Stomach smooth muscle (tissue), 2 donors: Measurements from ENCODE around the gene TBC1D8.

Source experiments
- H3K27ac ChIP-seq: one replicate; pipeline ENCODE4 v1.7.0; 2013; ENCODE audit warnings: mild to moderate bottlenecking, low read length, inconsistent platforms
- H3K27me3 ChIP-seq, 2 donors: one replicate each; pipeline ENCODE4 v1.7.0; 2013; ENCODE audit warnings: low read length in 2 of 2; ENCODE audit not compliant: insufficient read depth in 2 of 2, control insufficient read depth in 1 of 2
- H3K36me3 ChIP-seq, 2 donors: one replicate each; pipeline ENCODE4 v1.7.0; 2013; ENCODE audit warnings: low read length in 2 of 2; ENCODE audit not compliant: control insufficient read depth in 2 of 2, insufficient read depth in 2 of 2
- H3K4me1 ChIP-seq: one replicate; pipeline ENCODE4 v1.7.0; 2013; ENCODE audit warnings: low read length; ENCODE audit not compliant: control insufficient read depth, insufficient read depth
- H3K4me3 ChIP-seq, 2 donors: one replicate each; pipeline ENCODE4 v1.7.0; 2013; ENCODE audit warnings: low read length in 2 of 2
- H3K9ac ChIP-seq, 2 donors: one replicate each; pipeline ENCODE4 v1.7.0; 2013; ENCODE audit warnings: low read length in 2 of 2, mild to moderate bottlenecking in 1 of 2
- H3K9me3 ChIP-seq, 2 donors: one replicate each; pipeline ENCODE4 v1.7.0; 2013; ENCODE audit warnings: low read length in 2 of 2; ENCODE audit not compliant: control insufficient read depth in 2 of 2
- donor health status: healthy.
- donor health status: Pancreatic carcinoma.

Gene TBC1D8

DNA sequence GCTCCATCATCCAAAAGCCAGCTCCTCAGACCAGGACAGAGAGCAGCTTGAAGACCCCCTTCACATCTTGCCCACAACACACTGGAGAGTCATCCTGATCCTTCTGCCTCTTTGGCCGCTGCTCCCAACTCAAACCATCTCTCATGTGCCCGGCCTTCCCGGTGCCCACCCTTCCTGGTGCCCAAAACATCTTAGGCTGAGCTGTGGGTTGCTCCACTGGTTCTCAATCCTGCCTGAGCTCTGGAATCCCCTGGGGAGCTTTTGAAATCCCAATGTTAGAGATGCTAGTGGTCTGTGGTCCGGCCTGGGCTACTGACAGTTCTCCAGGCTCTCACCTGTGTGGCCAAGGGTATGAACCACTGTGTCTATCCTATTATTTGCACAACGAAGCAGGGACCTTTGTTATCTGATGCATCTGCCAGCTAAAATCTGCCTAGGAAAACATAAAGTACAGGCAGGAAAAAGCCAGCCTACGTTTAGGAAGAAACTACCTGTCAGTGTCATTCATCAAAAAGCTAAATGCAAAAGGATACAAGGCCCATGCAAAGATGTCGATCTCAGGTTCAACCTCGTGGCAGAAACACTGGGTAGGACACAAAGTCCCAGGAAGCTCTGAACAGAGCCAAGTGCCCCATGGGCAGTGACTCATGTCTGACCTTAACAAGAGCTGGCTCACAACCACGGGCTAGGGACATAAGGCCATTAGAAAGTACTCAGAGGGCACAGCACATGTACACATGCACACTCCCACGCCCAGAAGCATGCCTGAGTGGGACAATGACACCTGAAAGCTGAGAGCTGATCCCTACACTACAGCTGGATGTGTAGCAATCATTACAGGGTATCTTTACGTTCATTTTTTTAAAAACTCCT is 30.8 kb downstream of the TBC1D8 start:
- Histone ChIP-seq H3K36me3 (no peaks in the 10 kb centered on the region), H3K9ac (no peak overlapping the region), H3K4me1 (peaks cover 47% of the 10 kb centered on the region), H3K27ac (peak overlapping the region; percentile 18), H3K9me3 (no peaks in the 10 kb centered on the region), H3K27me3 (no peaks in the 10 kb centered on the region), H3K4me3 (peak overlapping the region in 1 of 2 donors; percentile 47)

DNA sequence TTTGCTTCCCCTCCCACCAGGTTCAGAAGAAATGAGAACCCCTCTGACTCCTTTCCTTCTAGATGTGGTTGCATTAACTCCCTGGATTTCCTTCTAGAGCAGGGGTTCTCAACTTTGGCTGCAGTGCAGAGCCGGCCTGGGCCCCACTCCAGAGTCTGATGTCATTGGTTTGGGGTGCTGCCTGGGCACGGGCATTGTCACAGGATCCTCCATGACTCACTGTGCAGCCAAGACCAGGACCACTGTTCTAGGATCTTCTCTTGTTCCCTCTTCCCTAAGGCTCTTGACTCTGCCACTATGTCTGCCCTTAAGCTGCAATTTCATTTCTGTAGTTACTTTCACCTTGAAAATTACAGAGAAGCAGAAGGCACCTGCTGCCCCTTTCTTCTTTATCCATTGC is 31.8 kb downstream of the TBC1D8 start:
- no peak overlapping the region for H3K27ac ChIP-seq
- no peaks in the 10 kb centered on the region for H3K9me3 ChIP-seq
- no peaks in the 10 kb centered on the region for H3K27me3 ChIP-seq
- peaks cover 39% of the 10 kb centered on the region for H3K4me1 ChIP-seq
- no peak overlapping the region for H3K9ac ChIP-seq
- H3K4me3 ChIP-seq, result peak overlapping the region in 1 of 2 donors; percentile 8
- no peaks in the 10 kb centered on the region for H3K36me3 ChIP-seq

DNA sequence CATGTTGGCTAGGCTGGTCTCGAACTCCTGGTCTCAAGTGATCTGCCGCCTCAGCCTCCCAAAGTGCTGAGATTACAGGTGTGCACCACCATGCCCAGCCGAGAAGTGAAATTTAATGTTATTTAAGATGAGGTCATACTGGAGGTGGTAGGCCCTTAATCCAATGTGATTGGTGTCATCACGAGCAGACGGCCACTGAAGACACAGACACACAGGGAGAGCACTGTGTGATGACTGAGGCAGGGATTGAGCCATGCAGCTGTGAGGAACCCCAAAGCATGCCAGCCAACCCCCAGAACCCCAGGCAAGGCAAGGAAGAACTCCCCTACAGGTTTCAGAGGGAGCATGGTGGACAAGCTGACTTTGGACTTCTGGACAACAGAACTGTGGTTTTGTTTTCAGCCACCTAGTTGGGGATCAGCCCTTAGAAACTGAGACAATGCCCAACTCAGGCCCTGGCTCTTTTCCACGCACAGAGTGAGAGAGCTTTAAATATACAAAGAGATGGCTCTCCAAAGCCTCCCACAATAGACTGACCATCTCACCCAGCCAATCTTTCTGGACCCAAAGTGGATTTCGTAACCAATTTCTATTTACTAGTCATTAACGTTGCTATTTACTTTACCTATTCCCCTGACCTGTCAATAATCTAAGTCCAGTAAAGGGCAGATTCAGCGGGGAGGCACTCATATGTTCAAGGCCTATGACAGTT is 34.2 kb downstream of the TBC1D8 start:
- Histone ChIP-seq H3K9me3 (no peaks in the 10 kb centered on the region), H3K4me3 (no peak overlapping the region), H3K27ac (no peak overlapping the region), H3K36me3 (no peaks in the 10 kb centered on the region), H3K9ac (no peak overlapping the region), H3K27me3 (no peaks in the 10 kb centered on the region), H3K4me1 (peaks cover 43% of the 10 kb centered on the region)

DNA sequence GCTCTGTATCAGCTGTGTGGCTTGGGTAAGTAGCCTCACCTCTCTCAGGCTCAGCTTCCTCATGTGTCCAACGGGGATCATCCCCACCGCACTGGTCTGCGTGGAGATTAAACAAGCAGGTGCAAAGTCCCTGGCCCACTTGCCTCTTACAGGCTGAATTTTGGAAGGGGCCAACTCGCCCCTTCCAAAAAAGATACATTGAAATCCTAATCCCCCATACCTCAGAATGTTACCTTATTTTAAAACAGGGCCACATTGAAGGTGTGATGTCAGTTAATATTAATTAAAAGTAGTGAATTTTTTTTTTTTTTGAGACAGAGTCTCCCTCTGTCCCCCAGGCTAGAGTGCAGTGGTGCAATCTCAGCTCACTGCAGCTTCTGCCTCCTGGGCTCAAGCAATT is 34.8 kb downstream of the TBC1D8 start:
- no peak overlapping the region for H3K27ac ChIP-seq
- H3K36me3 ChIP-seq, result no peaks in the 10 kb centered on the region
- H3K9ac ChIP-seq, result no peak overlapping the region
- no peaks in the 10 kb centered on the region for H3K9me3 ChIP-seq
- H3K4me1 ChIP-seq, result peaks cover 49% of the 10 kb centered on the region
- H3K4me3 ChIP-seq, result no peak overlapping the region
- no peaks in the 10 kb centered on the region for H3K27me3 ChIP-seq

DNA sequence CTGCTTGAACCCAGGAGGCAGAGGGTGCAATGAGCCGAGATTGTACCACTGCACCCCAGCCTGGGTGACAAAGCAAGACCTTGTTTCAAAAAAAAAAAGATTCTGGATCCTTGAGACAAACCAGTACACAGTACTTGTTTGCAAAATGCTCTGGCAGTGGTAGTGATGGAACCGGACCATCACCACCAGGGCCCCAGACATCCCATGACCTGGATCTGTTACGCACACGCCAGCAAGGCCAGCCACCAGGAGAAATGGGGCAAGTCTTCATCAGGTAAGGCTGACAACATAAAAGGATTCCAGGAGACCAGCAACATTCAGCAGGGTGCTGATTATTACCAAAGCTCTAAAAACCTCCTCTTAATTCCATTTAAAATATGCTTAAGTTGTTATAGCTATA is 35.5 kb downstream of the TBC1D8 start:
- no peaks in the 10 kb centered on the region for H3K9me3 ChIP-seq
- H3K9ac ChIP-seq, result no peak overlapping the region
- no peaks in the 10 kb centered on the region for H3K27me3 ChIP-seq
- peaks cover 51% of the 10 kb centered on the region for H3K4me1 ChIP-seq
- H3K4me3 ChIP-seq, result no peak overlapping the region
- H3K36me3 ChIP-seq, result no peaks in the 10 kb centered on the region
- no peak overlapping the region for H3K27ac ChIP-seq

DNA sequence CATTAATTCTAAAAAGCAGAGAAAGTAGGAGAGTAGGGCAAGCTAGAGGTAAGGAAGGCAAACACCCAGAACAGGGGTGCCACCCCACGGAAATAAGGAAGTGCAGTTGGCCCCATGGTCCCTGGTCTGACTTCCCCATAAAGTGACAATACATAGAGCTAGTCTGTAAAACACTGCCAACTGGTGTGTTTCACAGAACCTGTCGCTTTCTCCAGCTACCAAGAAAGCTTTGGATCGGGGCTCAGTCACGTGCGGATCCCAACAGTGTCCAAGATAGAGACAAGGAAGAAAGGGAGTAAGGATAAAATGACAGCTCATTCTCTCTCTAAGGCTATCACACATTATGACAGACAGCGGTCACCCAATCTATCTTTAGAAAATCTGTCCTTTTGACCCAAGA is 36.4 kb downstream of the TBC1D8 start:
- peaks cover 51% of the 10 kb centered on the region for H3K4me1 ChIP-seq
- no peak overlapping the region for H3K4me3 ChIP-seq
- no peaks in the 10 kb centered on the region for H3K27me3 ChIP-seq
- no peaks in the 10 kb centered on the region for H3K9me3 ChIP-seq
- H3K36me3 ChIP-seq, result no peaks in the 10 kb centered on the region
- H3K9ac ChIP-seq, result no peak overlapping the region
- H3K27ac ChIP-seq, result no peak overlapping the region

GRCh38 chr2:101114268-101114783 is 36.9 kb downstream of the TBC1D8 start:
- no peak overlapping the region for H3K9ac ChIP-seq
- no peaks in the 10 kb centered on the region for H3K9me3 ChIP-seq
- H3K4me3 ChIP-seq, result no peak overlapping the region
- no peaks in the 10 kb centered on the region for H3K36me3 ChIP-seq
- H3K27me3 ChIP-seq, result no peaks in the 10 kb centered on the region
- H3K27ac ChIP-seq, result no peak overlapping the region
- H3K4me1 ChIP-seq, result peaks cover 51% of the 10 kb centered on the region

DNA sequence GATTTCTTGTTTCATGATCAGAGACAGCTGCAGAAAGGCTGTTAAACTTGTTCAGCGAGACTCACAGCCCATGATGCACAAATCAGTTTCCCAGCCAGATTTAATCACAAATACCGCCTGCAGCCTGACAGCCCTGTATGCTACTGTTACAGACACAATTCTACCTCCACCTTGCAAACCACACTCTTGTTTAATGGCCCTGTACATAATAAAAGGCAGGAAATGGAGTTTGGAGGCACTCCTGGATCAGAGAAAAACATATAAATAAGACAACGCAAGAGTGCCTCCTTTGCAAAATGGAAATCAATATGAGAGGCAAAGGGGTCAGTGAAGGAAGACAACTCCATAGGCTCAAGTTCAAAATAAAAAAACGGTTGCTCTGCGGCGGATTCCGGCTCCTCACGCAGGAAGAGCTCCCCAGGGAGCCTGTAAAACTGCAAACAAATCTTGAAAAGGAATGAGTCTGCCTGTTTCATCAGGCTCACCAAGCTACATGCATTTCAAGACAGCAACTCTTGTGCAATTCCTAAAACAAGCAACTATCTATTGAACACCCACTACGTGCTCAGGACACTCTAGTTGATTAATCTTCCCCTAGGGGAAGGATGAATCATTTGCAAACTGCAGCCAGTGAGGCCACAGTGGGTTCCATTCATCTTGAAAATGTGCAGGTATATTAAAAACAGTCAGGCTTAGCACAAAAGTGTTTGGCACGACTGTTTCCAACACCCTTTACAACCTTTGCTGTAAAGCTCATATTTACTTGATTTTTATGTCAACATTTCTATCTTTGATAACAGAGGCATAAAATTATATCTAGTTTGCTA is 37.5 kb downstream of the TBC1D8 start:
- H3K36me3 ChIP-seq, result no peaks in the 10 kb centered on the region
- H3K9me3 ChIP-seq, result no peaks in the 10 kb centered on the region
- no peak overlapping the region for H3K4me3 ChIP-seq
- H3K27ac ChIP-seq, result no peak overlapping the region
- no peak overlapping the region for H3K9ac ChIP-seq
- no peaks in the 10 kb centered on the region for H3K27me3 ChIP-seq
- H3K4me1 ChIP-seq, result peaks cover 49% of the 10 kb centered on the region

DNA sequence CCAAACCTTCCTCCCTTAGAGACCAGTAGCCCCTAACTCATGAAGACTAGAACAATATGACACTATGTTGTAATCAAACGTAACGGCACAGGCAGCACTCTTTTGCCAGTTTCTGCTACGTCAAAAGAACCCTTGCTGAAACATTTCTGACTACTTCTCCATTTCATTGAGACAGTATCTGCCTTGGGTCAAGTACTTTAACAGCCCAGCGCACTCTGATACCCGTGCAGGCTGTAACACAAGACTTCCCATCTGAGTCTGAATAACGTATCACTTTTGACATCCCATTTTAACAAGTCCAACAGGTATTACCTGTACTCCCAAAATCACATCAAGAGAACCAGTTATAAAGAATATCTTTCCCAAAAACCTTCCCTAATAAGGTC is 38.4 kb downstream of the TBC1D8 start:
- Histone ChIP-seq H3K27ac (peak overlapping the region; percentile 80), H3K4me1 (peaks cover 49% of the 10 kb centered on the region), H3K9me3 (no peaks in the 10 kb centered on the region)

GRCh38 chr2:101111917-101112771 is 39.0 kb downstream of the TBC1D8 start:
- Histone ChIP-seq H3K9ac (no peak overlapping the region), H3K9me3 (no peaks in the 10 kb centered on the region), H3K4me3 (peak overlapping the region in 1 of 2 donors; percentile 10), H3K36me3 (no peaks in the 10 kb centered on the region), H3K27me3 (no peaks in the 10 kb centered on the region), H3K27ac (peak overlapping the region; percentile 80), H3K4me1 (peaks cover 50% of the 10 kb centered on the region)

More for the DNA sequence above, 38.4 kb downstream of the TBC1D8 start:
- Histone ChIP-seq H3K4me3 (no peak overlapping the region), H3K9ac (no peak overlapping the region), H3K36me3 (no peaks in the 10 kb centered on the region), H3K27me3 (no peaks in the 10 kb centered on the region)
